ENCODE measurements around the gene FARP1. TPM values are rescaled to one million over a fixed set of nuclear protein-coding genes. Genes with fewer than 3 reads are reported as not detected.

The FARP1 gene
- total and polyA plus RNA-seq, 2 of the 13 experiments (the other 11 are each of a cell fraction or from before 2014, with no cell fraction given), result 70.6 to 126 TPM

GRCh38 chr13:98182153-98182552 lies 39.3 kb downstream of the FARP1 start:
- 87% methylated on average over 4 of the region's 4 CpGs for WGBS (ENCODE audit: low lambda C conversion rate)
- Histone ChIP-seq H3K79me2 (ENCODE audit: insufficient read depth, low read length) (peaks cover 96% of the 10 kb centered on the region), H3K9ac (ENCODE audit: insufficient read depth, low read depth, low read length) (no peak overlapping the region), H3K4me3 (replicated peaks in 1 of 3; ENCODE audit: insufficient read depth in 1 of 3, low read depth in 2 of 3, low read length in 3 of 3) (no peak overlapping the region), H3K4me1 (ENCODE audit: insufficient read depth, low read length) (peaks cover 54% of the 10 kb centered on the region), H3K4me2 (ENCODE audit: low read depth, low read length) (no peak overlapping the region), H3K27me3 (ENCODE audit: control insufficient read depth in 1 of 2, insufficient read depth in 2 of 2, low read length in 2 of 2) (no peaks in the 10 kb centered on the region), H4K20me1 (ENCODE audit: insufficient read depth, low read length) (peaks cover 75% of the 10 kb centered on the region), H2AFZ (ENCODE audit: low read length) (no peak overlapping the region), H3K27ac (ENCODE audit: extremely low read length, insufficient read depth, low read length) (no peak overlapping the region), H3K9me3 (ENCODE audit: low read length) (no peaks in the 10 kb centered on the region), H3K36me3 (replicated peaks in 1 of 2; ENCODE audit: control insufficient read depth in 1 of 2, insufficient read depth in 2 of 2, low read length in 2 of 2) (peaks cover 4 to 18% of the 10 kb centered on the region in 2 experiments; a peak in 3 of 5 replicates)
- intact Hi-C loops (cut with micrococcal nuclease; ENCODE audit: unreplicated experiment), result no loop called here
- in situ Hi-C loops (cut with HindIII; ENCODE audit: extremely low pct_ligation_motif_present, low pct_unique_long_range_greater_than_20kb), result no loop called here
- ChIA-PET CTCF (ENCODE audit: low intra/inter-chr PET ratio, low total read pairs) (no interaction called here), POLR2A (no interaction called here)
- FAIRE-seq (no peak), DNase-seq (ENCODE audit: low spot score) (no peak), ATAC-seq (no peak)
- no TSS peak for BruUV-seq (replicated peaks)
- TF ChIP-seq TAF15 (IDR thresholded peaks at IDR 0.05; ENCODE audit: low read depth, low read length, poor library complexity, severe bottlenecking) (no peak), MZF1 (CRISPR knock-in tag; IDR thresholded peaks at IDR 0.05; ENCODE audit: borderline replicate concordance) (no peak), NCOR1 (IDR thresholded peaks at IDR 0.05; ENCODE audit: borderline replicate concordance, low read length) (no peak), NR2C2 (CRISPR knock-in tag; IDR thresholded peaks at IDR 0.05; ENCODE audit: borderline replicate concordance) (no peak), ARNT (IDR thresholded peaks at IDR 0.05) (no peak), ZNF784 (CRISPR knock-in tag; IDR thresholded peaks at IDR 0.05; ENCODE audit: borderline replicate concordance) (no peak), ZNF770 (CRISPR knock-in tag; IDR thresholded peaks at IDR 0.05) (no peak), ZNF34 (CRISPR knock-in tag; IDR thresholded peaks at IDR 0.05; ENCODE audit: borderline replicate concordance) (no peak), ZNF44 (CRISPR knock-in tag; IDR thresholded peaks at IDR 0.05) (no peak), HIC2 (CRISPR knock-in tag; IDR thresholded peaks at IDR 0.05; ENCODE audit: low read depth) (no peak), MIXL1 (CRISPR knock-in tag; IDR thresholded peaks at IDR 0.05) (no peak), STAT5B (CRISPR knock-in tag; IDR thresholded peaks at IDR 0.05) (no peak), ZZZ3 (CRISPR knock-in tag; IDR thresholded peaks at IDR 0.05; ENCODE audit: borderline replicate concordance) (no peak)

Measured in HepG2 (cell line).